ENCODE data around the gene NDUFAF8. TPM values are rescaled to one million over a fixed set of nuclear protein-coding genes. Genes with fewer than 3 reads are reported as not detected.
A peak's percentile ranks its signal among the peaks of the same experiment; 100 is the strongest.

Gene NDUFAF8
- total and polyA plus RNA-seq, 10 of the 15 experiments (the other 5 are each of a cell fraction or from before 2014, with no cell fraction given): 22.0 to 307 (median 106) TPM

DNA sequence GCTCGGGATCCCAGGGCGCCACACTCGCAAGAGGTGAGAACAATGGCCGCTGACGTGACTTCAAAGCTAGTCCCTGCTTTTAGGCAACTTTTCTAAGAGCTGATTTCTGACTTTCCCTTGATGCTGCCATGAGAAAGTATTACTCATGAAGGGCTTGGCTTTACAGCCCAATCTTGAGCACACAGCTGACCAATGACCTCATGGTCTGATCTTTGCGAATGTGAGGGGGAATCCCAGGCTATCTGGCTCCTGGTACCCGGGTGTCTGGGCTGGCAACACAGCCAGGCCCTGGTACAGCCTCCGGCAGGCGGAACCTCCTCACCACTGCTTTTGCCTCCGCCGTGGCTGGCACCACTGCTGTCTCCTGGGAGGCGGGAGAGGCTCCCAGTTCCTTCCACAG is 17.5 kb downstream of the NDUFAF8 start:
- in situ Hi-C loops (cut with MboI): loop anchor here (5.0 kb wide), 1 partner anchor 221 kb away; no protein-coding TSS in a partner anchor
- ATAC-seq (no peak), FAIRE-seq (no peak), DNase-seq (ENCODE audit: low read depth, low spot score) (no peak)
- peaks cover 4 to 19% of the 10 kb centered on the region in 2 experiments; a peak in 3 of 4 replicates for H3K36me3 ChIP-seq (ENCODE audit: control insufficient read depth in 2 of 2, insufficient read depth in 2 of 2, low read length in 1 of 2)
- no peak overlapping the region for H3K4me2 ChIP-seq (ENCODE audit: control insufficient read depth, insufficient read depth)
- BruUV-seq (replicated peaks): no TSS peak
- 89% methylated on average over 12 of the region's 12 CpGs for WGBS (ENCODE audit: insufficient coverage, insufficient replicate concordance, low lambda C conversion rate, missing lambda C conversion rate)
- TF ChIP-seq, protein P1, sequence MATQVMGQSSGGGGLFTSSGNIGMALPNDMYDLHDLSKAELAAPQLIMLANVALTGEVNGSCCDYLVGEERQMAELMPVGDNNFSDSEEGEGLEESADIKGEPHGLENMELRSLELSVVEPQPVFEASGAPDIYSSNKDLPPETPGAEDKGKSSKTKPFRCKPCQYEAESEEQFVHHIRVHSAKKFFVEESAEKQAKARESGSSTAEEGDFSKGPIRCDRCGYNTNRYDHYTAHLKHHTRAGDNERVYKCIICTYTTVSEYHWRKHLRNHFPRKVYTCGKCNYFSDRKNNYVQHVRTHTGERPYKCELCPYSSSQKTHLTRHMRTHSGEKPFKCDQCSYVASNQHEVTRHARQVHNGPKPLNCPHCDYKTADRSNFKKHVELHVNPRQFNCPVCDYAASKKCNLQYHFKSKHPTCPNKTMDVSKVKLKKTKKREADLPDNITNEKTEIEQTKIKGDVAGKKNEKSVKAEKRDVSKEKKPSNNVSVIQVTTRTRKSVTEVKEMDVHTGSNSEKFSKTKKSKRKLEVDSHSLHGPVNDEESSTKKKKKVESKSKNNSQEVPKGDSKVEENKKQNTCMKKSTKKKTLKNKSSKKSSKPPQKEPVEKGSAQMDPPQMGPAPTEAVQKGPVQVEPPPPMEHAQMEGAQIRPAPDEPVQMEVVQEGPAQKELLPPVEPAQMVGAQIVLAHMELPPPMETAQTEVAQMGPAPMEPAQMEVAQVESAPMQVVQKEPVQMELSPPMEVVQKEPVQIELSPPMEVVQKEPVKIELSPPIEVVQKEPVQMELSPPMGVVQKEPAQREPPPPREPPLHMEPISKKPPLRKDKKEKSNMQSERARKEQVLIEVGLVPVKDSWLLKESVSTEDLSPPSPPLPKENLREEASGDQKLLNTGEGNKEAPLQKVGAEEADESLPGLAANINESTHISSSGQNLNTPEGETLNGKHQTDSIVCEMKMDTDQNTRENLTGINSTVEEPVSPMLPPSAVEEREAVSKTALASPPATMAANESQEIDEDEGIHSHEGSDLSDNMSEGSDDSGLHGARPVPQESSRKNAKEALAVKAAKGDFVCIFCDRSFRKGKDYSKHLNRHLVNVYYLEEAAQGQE (IDR thresholded peaks at IDR 0.05; ENCODE audit: low read depth, low read length): no peak
- TF ChIP-seq, protein P2, sequence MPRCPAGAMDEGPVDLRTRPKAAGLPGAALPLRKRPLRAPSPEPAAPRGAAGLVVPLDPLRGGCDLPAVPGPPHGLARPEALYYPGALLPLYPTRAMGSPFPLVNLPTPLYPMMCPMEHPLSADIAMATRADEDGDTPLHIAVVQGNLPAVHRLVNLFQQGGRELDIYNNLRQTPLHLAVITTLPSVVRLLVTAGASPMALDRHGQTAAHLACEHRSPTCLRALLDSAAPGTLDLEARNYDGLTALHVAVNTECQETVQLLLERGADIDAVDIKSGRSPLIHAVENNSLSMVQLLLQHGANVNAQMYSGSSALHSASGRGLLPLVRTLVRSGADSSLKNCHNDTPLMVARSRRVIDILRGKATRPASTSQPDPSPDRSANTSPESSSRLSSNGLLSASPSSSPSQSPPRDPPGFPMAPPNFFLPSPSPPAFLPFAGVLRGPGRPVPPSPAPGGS (IDR thresholded peaks at IDR 0.05; ENCODE audit: borderline replicate concordance, insufficient read depth, low read depth, low read length, poor library complexity, severe bottlenecking): peak; percentile 19
- TF ChIP-seq PRDM15 (CRISPR knock-in tag; IDR thresholded peaks at IDR 0.05) (no peak), MXI1 (IDR thresholded peaks at IDR 0.05; ENCODE audit: low read depth, low read length) (no peak)
- ChIA-PET CTCF (interaction anchor here (0.9 kb wide), 1 partner anchor 228 kb away, joined by 3 read pairs; no protein-coding TSS in a partner anchor), SMC1A (ENCODE audit: uncharacterized antibody, unreplicated experiment) (interaction anchor here (1.3 kb wide), 1 partner anchor 228 kb away, joined by 5 read pairs; no protein-coding TSS in a partner anchor), POLR2A (no interaction called here), RAD21 (ENCODE audit: unreplicated experiment) (interaction anchor here (1.5 kb wide), 1 partner anchor 15 kb away, joined by 5 read pairs; no protein-coding TSS in a partner anchor)
- intact Hi-C loops (cut with micrococcal nuclease; ENCODE audit: unreplicated experiment): loop anchor here (10.0 kb wide), 1 partner anchor 258 kb away; the partner anchor contains the start of gene ACTG1
- no peak overlapping the region for H3K9ac ChIP-seq (ENCODE audit: control insufficient read depth, insufficient read depth, low read length)
- H3K9me3 ChIP-seq (replicated peaks; ENCODE audit: control insufficient read depth, insufficient read depth, low read length): no peaks in the 10 kb centered on the region
- H3K27me3 ChIP-seq (replicated peaks in 1 of 2; ENCODE audit: control insufficient read depth in 2 of 2, insufficient read depth in 2 of 2, low read length in 1 of 2): no peaks in the 10 kb centered on the region
- H4K20me1 ChIP-seq (ENCODE audit: control insufficient read depth, insufficient read depth): no peaks in the 10 kb centered on the region
- no peak overlapping the region for H2AFZ ChIP-seq (ENCODE audit: control insufficient read depth, low read depth, low read length)
- no peaks in the 10 kb centered on the region for H3K79me2 ChIP-seq (ENCODE audit: control insufficient read depth, insufficient read depth, low read length)
- H3K4me1 ChIP-seq (ENCODE audit: control insufficient read depth, insufficient read depth, low read length): no peaks in the 10 kb centered on the region
- no peak overlapping the region for H3K4me3 ChIP-seq
- no peak overlapping the region for H3K27ac ChIP-seq (ENCODE audit: control insufficient read depth, insufficient read depth)

Measured in GM12878 (cell line).